Spinal cord (tissue), 10 donors: ENCODE results near the gene PCARE. TPM values are rescaled to one million over a fixed set of nuclear protein-coding genes. Genes with fewer than 3 reads are reported as not detected.
A peak's percentile ranks its signal among the peaks of the same experiment; 100 is the strongest.

Experiments used
- DNase-seq, 6 donors: peaks; one replicate each; pipeline versions ENCODE4 v3.0.0 to v3.0.0-alpha.2; 2013 to 2015; ENCODE audit warnings: low spot score in 6 of 6, low read depth in 4 of 6
- H3K27ac ChIP-seq: one replicate; pipeline ENCODE4 v1.5.1; 2013; ENCODE audit warnings: low read depth, low read length, control low read depth
- H3K27me3 ChIP-seq: one replicate; pipeline ENCODE4 v1.6.1; 2013; ENCODE audit warnings: low read length; ENCODE audit not compliant: control insufficient read depth, insufficient read depth
- H3K36me3 ChIP-seq: one replicate; pipeline ENCODE4 v1.6.1; 2013; ENCODE audit warnings: low read length; ENCODE audit not compliant: control insufficient read depth, insufficient read depth
- H3K4me1 ChIP-seq: one replicate; pipeline ENCODE4 v1.6.1; 2013; ENCODE audit warnings: low read length; ENCODE audit not compliant: control insufficient read depth, insufficient read depth
- H3K4me3 ChIP-seq: one replicate; pipeline ENCODE4 v1.5.1; 2013; ENCODE audit warnings: low read depth, low read length, control low read depth
- H3K9me3 ChIP-seq: one replicate; pipeline ENCODE4 v1.6.1; 2013; ENCODE audit warnings: low read length; ENCODE audit not compliant: control insufficient read depth, insufficient read depth
- WGBS: methylation state at CpG from one replicate; pipeline ENCODE4 v1.1.5; 2013; ENCODE audit warnings: missing lambda C conversion rate; ENCODE audit not compliant: insufficient coverage; 5-methylcytosine and 5-hydroxymethylcytosine counted together
- polyA plus RNA-seq, 2 donors: library from polyadenylated mRNA; unstranded; fragments of 120-200 nt; gene quantifications; one replicate each; pipeline ENCODE4 v1.2.1, GENCODE V29; 2013; ENCODE audit not compliant: insufficient read length in 2 of 2
- total RNA-seq, 2 donors: library from RNA; depleted of rRNA in 1 of 2; stranded (reverse); fragments of 120-200 nt in 1 of 2; fragments of >200 nt in 1 of 2; gene quantifications; one replicate each; pipeline versions ENCODE4 v1.2.3 to v1.2.4, GENCODE V29; 2013 to 2014
- donor health status: healthy.

Gene PCARE
- total and polyA plus RNA-seq, 4 donors = 0.06 TPM; not detected in 3

DNA sequence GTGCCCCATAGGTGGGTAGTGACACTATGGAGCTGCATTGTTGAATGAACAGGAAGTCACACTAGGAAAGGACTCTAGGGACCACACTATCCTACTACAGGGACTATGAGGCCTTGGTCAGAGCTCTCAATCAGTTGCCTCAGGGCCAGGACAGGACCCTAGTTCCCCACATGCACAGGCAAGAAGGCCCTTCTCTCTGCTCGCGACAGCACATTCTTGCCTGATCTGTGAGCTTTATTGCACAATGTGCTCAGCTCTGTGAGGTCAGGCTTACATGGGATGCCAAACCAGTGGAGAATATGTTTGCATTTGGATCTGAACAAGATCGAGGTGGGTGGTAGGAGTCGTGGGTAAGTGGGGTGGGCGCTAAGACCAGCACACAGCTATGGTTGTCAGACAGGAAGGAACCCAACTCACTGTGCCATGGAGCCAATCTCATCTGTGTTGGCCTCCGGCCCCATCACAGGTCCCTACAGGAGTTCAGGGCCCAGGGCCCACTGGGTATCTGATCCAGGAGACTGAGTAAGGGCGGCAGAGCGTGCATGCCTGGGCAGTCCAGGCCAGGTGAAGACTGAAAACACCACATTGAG is 8.0 kb downstream of the PCARE start:
- Histone ChIP-seq H3K27ac (no peak overlapping the region), H3K4me1 (peaks cover 42% of the 10 kb centered on the region), H3K36me3 (peaks cover 3% of the 10 kb centered on the region), H3K9me3 (no peaks in the 10 kb centered on the region), H3K27me3 (no peaks in the 10 kb centered on the region), H3K4me3 (no peak overlapping the region)
- DNase-seq = no peak
- 90% methylated on average over 6 of the region's 8 CpGs for WGBS

DNA sequence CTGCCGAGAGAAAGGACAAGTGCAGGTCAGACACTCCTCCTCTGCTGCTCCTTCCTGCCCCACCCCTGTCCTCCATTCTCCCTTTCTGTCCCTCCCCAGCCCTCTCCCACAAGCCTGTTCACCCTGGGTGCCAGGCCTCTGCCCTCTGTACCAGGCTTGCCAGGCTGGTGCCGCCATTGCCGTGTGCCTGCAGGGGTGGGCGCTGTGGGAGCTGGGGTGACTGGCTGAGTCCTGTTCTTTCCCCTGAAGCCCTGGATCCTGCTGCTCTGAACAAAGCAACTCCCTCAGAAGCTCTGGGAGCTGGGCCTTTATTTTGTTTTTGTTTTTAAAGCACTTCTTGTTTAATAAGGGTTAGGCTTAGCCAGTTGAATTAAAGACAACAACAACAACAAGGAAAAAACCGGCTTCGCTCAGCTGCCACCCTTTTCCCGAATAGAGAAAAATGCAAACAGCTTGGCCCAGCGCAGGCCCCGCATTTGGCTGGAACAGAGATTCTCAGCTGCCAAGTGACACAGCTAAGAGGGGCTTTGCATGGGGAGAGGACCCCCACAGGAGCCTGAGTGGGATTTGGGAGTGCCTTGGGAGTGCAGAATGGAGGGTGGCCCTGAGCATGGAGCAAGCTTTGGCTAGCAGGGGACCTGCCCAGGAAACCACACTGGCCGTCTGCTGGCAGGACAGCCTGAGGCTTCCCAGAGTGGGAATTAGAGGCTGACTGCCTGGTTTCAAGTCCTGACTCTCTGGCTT is 9.1 kb downstream of the PCARE start:
- H3K4me3 ChIP-seq = no peak overlapping the region
- H3K36me3 ChIP-seq = no peaks in the 10 kb centered on the region
- DNase-seq = peak in 2 of 6 donors; percentile 61 to 89
- no peaks in the 10 kb centered on the region for H3K9me3 ChIP-seq
- 27% methylated on average over 10 of the region's 10 CpGs for WGBS
- no peaks in the 10 kb centered on the region for H3K27me3 ChIP-seq
- H3K4me1 ChIP-seq = peaks cover 34% of the 10 kb centered on the region
- H3K27ac ChIP-seq = peak overlapping the region; percentile 85

DNA sequence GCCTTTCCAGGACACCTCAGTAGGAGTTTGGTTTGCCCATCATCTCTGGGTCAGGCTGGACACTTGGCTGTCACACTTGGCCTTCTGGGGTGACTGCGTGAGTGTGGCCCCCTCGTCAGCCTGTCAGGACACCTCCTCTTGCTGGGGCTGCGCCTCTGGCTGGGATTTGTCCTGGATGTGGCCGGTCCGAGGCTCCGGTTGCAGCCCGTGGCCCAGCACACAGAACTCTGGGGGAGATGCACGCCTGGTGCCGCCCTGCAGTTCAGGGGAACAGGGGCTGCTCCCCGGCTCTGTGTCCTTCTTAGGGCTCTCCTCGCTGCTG is 9.6 kb downstream of the PCARE start:
- no peak for DNase-seq
- whole genome bisulfite sequencing = 73% methylated on average over 11 of the region's 11 CpGs
- peak overlapping the region; percentile 85 for H3K27ac ChIP-seq

DNA sequence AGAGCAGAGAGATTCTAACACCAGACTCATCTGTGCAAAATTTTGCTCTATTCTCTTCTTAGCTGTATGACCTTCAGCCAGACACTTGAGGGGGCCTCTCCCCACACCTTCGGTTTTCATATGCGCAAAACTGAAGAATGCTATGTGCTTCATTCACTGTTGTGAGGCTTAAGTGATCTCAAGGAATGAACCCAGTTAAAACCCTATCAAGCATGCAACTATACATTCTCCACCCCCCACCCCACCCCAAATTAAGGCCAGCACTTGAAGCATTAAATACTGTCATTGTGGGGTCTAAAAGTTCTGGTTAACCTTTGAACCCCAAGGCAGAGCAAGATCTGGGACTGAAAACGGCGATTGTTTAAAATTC is 10.0 kb downstream of the PCARE start:
- H3K4me1 ChIP-seq = peaks cover 34% of the 10 kb centered on the region
- H3K27ac ChIP-seq = peak overlapping the region; percentile 85

More for the DNA sequence above, 9.6 kb downstream of the PCARE start:
- Histone ChIP-seq H3K9me3 (no peaks in the 10 kb centered on the region), H3K27me3 (no peaks in the 10 kb centered on the region), H3K36me3 (no peaks in the 10 kb centered on the region), H3K4me3 (no peak overlapping the region), H3K4me1 (peaks cover 34% of the 10 kb centered on the region)

DNA sequence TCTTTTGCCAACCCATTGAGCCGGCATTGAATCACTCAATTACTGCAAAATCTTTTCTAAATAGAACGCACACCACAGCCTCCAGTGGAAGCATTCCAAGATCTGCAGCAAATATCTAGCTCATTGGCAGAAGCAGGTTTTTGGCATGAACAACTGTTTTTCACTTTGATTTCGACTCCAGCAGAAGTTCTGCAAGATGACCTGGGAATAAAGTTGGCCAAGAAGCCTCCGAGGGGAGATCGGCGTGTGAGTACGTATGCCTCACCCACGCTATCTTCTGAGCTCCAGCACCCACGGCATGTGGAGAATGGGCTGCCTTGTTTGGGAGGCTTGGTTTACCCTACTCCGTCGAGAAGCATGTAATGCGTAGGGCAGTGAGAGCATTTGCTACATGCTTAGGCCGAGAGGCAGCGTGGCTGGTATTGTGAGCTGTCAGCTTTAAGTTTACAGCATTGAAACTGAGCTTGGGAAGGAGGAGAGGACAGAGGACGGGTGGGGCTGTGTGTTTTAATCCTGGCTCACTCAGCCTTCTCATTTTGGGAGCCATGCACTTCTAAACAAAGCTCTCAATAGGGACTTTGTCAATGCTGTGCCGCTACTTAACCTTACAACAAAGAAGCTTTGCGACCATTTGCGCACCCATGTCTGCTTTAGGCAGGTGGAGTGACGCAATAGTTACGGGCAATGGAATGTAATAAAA is 10.5 kb downstream of the PCARE start:
- Histone ChIP-seq H3K4me1 (peaks cover 34% of the 10 kb centered on the region), H3K36me3 (no peaks in the 10 kb centered on the region), H3K27me3 (no peaks in the 10 kb centered on the region), H3K27ac (peak overlapping the region; percentile 85), H3K4me3 (no peak overlapping the region), H3K9me3 (no peaks in the 10 kb centered on the region)
- DNase-seq = peak in 2 of 6 donors; percentile 70 to 92
- 37% methylated on average over 18 of the region's 20 CpGs for whole genome bisulfite sequencing

More for the DNA sequence above, 10.0 kb downstream of the PCARE start:
- Histone ChIP-seq H3K36me3 (no peaks in the 10 kb centered on the region), H3K9me3 (no peaks in the 10 kb centered on the region), H3K27me3 (no peaks in the 10 kb centered on the region), H3K4me3 (no peak overlapping the region)
- DNase-seq = no peak
- WGBS = 52% methylated on average over 3 of the region's 4 CpGs

DNA sequence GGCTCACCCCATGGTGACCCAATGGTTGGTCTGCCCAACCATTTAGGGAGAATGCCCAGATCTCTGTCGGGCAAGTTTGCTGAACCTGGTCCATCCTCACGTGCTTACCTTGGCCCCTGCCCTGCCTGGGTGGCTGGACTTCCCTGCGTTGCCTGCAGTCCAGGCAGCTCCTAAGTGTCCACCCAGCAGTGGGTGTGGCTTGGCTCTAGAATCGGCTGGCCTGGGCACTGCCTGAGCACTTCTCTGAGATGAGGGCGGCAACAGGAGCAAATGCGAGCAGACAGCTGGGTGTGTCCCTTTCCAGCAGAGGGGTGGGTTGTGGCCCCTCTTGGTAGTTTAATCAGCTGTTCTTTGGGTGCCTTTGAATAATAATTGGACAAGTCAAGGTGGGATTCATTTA is 11.3 kb downstream of the PCARE start:
- Histone ChIP-seq H3K27ac (peak overlapping the region; percentile 85), H3K27me3 (no peaks in the 10 kb centered on the region), H3K4me3 (no peak overlapping the region), H3K4me1 (peaks cover 34% of the 10 kb centered on the region), H3K36me3 (no peaks in the 10 kb centered on the region), H3K9me3 (no peaks in the 10 kb centered on the region)
- no peak for DNase-seq
- WGBS = 84% methylated on average over 6 of the region's 6 CpGs

DNA sequence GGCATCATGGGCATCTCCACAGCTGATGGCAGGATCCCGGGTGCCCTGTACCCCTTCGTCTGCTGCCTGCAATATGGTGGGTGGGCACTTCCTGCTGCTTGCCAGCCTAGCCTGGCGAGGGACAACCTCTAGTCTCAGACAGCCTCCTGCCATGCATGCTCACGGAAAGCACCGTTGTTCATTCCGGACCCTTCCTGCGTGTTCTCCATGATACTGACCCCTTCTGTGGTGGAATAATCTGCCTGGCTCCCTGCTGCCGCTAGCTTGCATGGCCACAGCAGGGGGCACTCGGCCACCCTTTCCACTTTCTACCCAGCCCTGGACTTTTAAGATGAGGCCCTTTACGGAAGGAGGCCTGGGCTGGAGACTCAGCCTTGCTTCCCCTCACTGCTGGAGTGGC is 12.0 kb downstream of the PCARE start:
- peaks cover 34% of the 10 kb centered on the region for H3K4me1 ChIP-seq
- H3K27me3 ChIP-seq = no peaks in the 10 kb centered on the region
- 96% methylated on average over 9 of the region's 10 CpGs for WGBS
- no peaks in the 10 kb centered on the region for H3K9me3 ChIP-seq
- no peak for DNase-seq
- no peaks in the 10 kb centered on the region for H3K36me3 ChIP-seq
- H3K27ac ChIP-seq = no peak overlapping the region
- no peak overlapping the region for H3K4me3 ChIP-seq

DNA sequence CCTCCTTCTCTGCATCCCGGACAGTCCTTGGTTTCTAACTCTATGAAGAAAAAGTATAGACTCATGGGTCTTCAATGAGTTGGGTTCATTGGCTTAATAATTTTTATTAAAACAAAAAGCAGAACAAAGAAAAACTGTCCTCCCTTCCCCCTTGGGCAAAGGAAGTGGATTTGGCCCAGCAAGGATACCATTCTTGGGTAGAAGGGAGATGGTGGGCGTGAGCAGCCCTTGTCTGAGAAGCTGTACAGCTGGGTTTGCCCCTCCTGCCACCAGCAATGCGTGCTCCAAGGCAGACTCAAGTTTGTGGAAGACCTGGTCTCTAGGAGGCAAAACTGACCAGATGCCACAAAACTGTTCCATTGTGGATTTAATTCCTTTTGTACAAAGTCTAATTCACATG is 12.7 kb downstream of the PCARE start:
- no peaks in the 10 kb centered on the region for H3K27me3 ChIP-seq
- H3K27ac ChIP-seq = no peak overlapping the region
- no peaks in the 10 kb centered on the region for H3K36me3 ChIP-seq
- WGBS = 94% methylated on average over 2 of the region's 3 CpGs
- no peak overlapping the region for H3K4me3 ChIP-seq
- DNase-seq = no peak
- peaks cover 34% of the 10 kb centered on the region for H3K4me1 ChIP-seq
- H3K9me3 ChIP-seq = no peaks in the 10 kb centered on the region

DNA sequence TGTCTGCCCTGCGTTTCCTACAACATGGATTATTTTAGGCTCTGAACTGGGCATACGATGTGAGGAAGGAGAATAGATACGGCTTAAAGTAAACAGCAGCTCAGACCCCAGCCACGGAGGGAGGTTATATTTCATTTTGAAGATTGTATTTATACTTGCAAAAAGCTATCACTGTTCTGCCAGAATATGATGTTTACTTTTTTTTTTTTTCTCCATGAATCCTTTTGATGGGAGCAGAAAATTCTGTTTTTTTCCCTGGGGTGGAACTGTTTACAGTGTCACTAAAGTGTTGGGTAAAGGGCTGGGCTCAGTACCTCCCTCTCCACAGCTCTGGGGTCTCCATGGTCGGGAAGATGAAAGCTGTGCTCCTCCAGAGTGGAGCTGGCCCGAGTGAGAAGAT is 13.1 kb downstream of the PCARE start:
- H3K27ac ChIP-seq = no peak overlapping the region
- no peaks in the 10 kb centered on the region for H3K27me3 ChIP-seq
- DNase-seq = no peak
- H3K36me3 ChIP-seq = no peaks in the 10 kb centered on the region
- H3K4me3 ChIP-seq = no peak overlapping the region
- H3K4me1 ChIP-seq = peaks cover 34% of the 10 kb centered on the region
- H3K9me3 ChIP-seq = no peaks in the 10 kb centered on the region
- 83% methylated on average over 1 of the region's 6 CpGs for WGBS

DNA sequence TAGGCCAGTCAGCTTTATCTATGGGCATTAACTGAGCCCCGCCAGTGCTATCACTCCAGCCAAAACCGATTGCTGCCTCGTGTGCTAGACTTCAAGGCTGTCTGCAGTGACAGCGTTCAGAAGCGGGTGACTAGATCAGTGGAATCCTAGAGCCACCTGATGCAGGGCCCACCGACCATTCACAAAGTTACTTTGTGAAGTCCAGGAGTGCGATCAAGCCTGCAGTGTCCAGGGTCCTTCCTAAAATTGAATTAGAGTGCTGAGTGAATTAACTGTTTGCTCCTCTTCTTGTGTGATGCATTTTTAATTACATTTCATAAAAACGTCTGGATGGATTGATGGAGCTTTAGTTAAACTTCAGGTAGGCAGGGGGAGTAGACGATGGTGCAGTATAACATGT is 13.9 kb downstream of the PCARE start:
- Histone ChIP-seq H3K4me3 (no peak overlapping the region), H3K4me1 (peaks cover 29% of the 10 kb centered on the region), H3K27ac (no peak overlapping the region), H3K27me3 (no peaks in the 10 kb centered on the region), H3K9me3 (no peaks in the 10 kb centered on the region), H3K36me3 (no peaks in the 10 kb centered on the region)
- no peak for DNase-seq
- WGBS = 61% methylated on average over 6 of the region's 9 CpGs
